Caco-2 (cell line): ENCODE data around the gene TBX2. TPM values are rescaled to one million over a fixed set of nuclear protein-coding genes. Genes with fewer than 3 reads are reported as not detected.

ENCODE experiments used
- BruUV-seq: library from RNA; stranded (reverse); fragments of 400-500 nt; replicated peaks from 2 replicates; lab custom pipeline; 2021; lab: Mats Ljungman, UMichigan
- CTCF ChIA-PET: fragments of 300-600 bp; sonication (Branson Sonifier 250); formaldehyde crosslinking; loops from one replicate; lab custom pipeline; 2022; ENCODE audit warnings: antibody characterized with exemption; lab: Charles Lee
- POLR2A ChIA-PET: fragments of 300-600 bp; sonication (Branson Sonifier 250); formaldehyde crosslinking; loops from one replicate; lab custom pipeline; 2022; ENCODE audit warnings: antibody characterized with exemption; lab: Charles Lee
- DNase-seq, 2 experiments: peaks; one replicate each; pipeline versions ENCODE4 v3.0.0 to v3.0.0-alpha.2; 2020 to 2022
- H3K27me3 ChIP-seq: replicated peaks from 2 replicates; pipeline ENCODE4 v1.6.0; 2011; ENCODE audit warnings: low read length; ENCODE audit not compliant: control insufficient read depth, insufficient read depth
- H3K36me3 ChIP-seq: 2 replicates; pipeline ENCODE4 v1.5.1; 2011; ENCODE audit warnings: low read length; ENCODE audit not compliant: control insufficient read depth, insufficient read depth
- H3K4me1 ChIP-seq: fragments of 250-450 bp; sonication (Bioruptor Pico); 2 replicates; pipeline ENCODE4 v1.5.1; 2020; ENCODE audit warnings: mild to moderate bottlenecking
- H3K4me3 ChIP-seq: 2 replicates; pipeline ENCODE4 v1.5.1; 2011; ENCODE audit warnings: low read depth, mild to moderate bottlenecking, control low read depth, low read length
- H3K9me3 ChIP-seq: fragments of 250-450 bp; sonication (Bioruptor Pico); 2 replicates; pipeline ENCODE4 v1.5.1; 2020; ENCODE audit warnings: mild to moderate bottlenecking, moderate library complexity
- H3K27ac Mint-ChIP-seq: one replicate; pipeline ENCODE4 v1.8.0; 2022; ENCODE audit warnings: mixed read lengths; ENCODE audit not compliant: unreplicated experiment
- H3K27me3 Mint-ChIP-seq: one replicate; pipeline ENCODE4 v1.8.0; 2022; ENCODE audit warnings: mixed read lengths; ENCODE audit not compliant: insufficient read depth, unreplicated experiment
- H3K36me3 Mint-ChIP-seq: one replicate; pipeline ENCODE4 v1.8.0; 2022; ENCODE audit warnings: mild to moderate bottlenecking, mixed read lengths; ENCODE audit not compliant: insufficient read depth, unreplicated experiment
- H3K4me1 Mint-ChIP-seq: one replicate; pipeline ENCODE4 v1.8.0; 2022; ENCODE audit warnings: low read depth, mixed read lengths; ENCODE audit not compliant: unreplicated experiment
- H3K4me3 Mint-ChIP-seq: one replicate; pipeline ENCODE4 v1.8.0; 2022; ENCODE audit warnings: mild to moderate bottlenecking, moderate library complexity, mixed read lengths; ENCODE audit not compliant: unreplicated experiment
- H3K9me3 Mint-ChIP-seq: one replicate; pipeline ENCODE4 v1.8.0; 2022; ENCODE audit warnings: mixed read lengths; ENCODE audit not compliant: unreplicated experiment
- CTCF ChIP-seq, 2 experiments: fragments of 200-600 bp in 1 of 2; IDR thresholded peaks; 1 replicate in 1 of 2; 2 replicates in 1 of 2; pipeline versions ENCODE4 v1.5.1 to v1.8.0; 2011 to 2022; ENCODE audit warnings: antibody characterized with exemption in 1 of 2, control low read depth in 1 of 2, inconsistent platforms in 1 of 2, low read depth in 1 of 2, low read length in 1 of 2, mild to moderate bottlenecking in 1 of 2, moderate library complexity in 1 of 2; ENCODE audit not compliant: insufficient read depth in 1 of 2, severe bottlenecking in 1 of 2, unreplicated experiment in 1 of 2
- intact Hi-C: fragments of 100-400 bp; cut with micrococcal nuclease; formaldehyde crosslinking; loops from one replicate; pipeline ENCODE4 v1.10.0; 2022; ENCODE audit not compliant: unreplicated experiment
- total RNA-seq: library from RNA; stranded (reverse); gene quantifications from 2 replicates; pipeline ENCODE4 v1.2.3, GENCODE V29; 2022

Gene TBX2
- total RNA-seq, 1 experiment from 2014 or later, result 8.9 TPM

DNA sequence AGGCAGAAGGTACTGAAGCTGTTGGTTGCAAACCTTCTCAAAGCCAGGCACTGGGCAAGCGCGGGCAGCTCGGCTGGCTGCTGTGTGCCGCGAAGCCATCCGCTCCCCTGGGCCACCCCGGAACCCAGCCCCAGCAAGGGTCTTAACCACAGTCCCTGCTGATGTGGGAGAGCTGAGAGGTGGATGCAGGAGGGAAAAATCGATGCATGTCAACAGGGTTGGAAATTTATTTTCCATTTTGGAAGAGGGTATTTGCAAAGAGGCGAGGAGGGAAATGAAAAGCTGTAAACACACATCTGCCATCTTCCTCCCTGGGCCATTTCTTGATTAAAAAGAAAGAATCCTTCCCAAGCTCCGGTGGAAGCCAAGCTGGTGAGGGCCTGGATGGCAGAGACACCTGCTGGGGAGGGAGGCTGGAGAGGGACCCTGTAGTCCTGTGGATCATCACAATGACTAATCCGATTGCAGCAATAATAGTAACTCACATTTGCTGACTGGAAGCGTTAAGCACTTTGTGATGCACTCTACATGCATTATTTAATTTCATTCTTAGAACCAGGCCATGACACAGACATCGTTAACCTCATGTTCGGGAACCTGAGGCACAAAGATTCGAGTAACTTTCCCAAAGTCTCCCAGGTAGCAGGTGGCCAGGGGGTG, 13.9 kb upstream of the TBX2 start:
- DNase-seq, result no peak
- TF ChIP-seq CTCF (IDR thresholded peaks at IDR 0.05; ENCODE audit: insufficient read depth in 1 of 2, low read depth in 1 of 2, low read length in 1 of 2, severe bottlenecking in 1 of 2, unreplicated experiment in 1 of 2), result no peak
- Histone ChIP-seq H3K27me3 (no peaks in the 10 kb centered on the region), H3K36me3 (no peaks in the 10 kb centered on the region), H3K9me3 (no peaks in the 10 kb centered on the region), H3K4me3 (no peak overlapping the region), H3K4me1 (peaks cover 5% of the 10 kb centered on the region; the same call in 1 of the 2 replicates)
- H3K27me3 Mint-ChIP-seq, result no peaks in the 10 kb centered on the region
- BruUV-seq, result no TSS peak
- ChIA-PET POLR2A (no interaction called here), CTCF (interaction anchor here (1.2 kb wide), 1 partner anchor 385 kb away, joined by 4 read pairs; no protein-coding TSS in a partner anchor)
- H3K4me3 Mint-ChIP-seq, result no peak overlapping the region
- intact Hi-C loops, result no loop called here
- H3K27ac Mint-ChIP-seq, result no peak overlapping the region
- no peaks in the 10 kb centered on the region for H3K9me3 Mint-ChIP-seq
- no peaks in the 10 kb centered on the region for H3K4me1 Mint-ChIP-seq
- H3K36me3 Mint-ChIP-seq, result peaks cover 8% of the 10 kb centered on the region

DNA sequence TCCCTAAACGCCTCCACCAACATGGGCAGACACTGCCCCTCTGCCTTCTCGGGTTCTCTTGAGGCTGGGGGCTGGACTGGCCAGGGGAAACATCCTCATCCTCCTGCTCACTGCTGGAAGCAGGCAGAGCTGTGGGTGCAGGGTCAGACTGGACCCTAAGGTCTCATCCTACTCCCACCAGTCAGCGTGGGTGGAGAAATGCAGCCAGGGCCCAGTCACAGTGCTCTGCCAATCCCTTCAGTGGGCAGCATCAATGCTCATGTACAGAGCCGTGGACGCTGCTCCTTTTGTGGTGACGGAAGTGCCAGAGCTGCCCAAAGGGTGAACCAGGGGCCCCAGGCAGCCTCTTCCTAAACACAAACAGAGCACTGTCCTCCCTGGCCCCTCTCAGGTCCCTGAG, 13.4 kb upstream of the TBX2 start:
- H3K4me3 Mint-ChIP-seq, result no peak overlapping the region
- ChIA-PET CTCF (interaction anchor here (1.2 kb wide), 1 partner anchor 385 kb away, joined by 4 read pairs; no protein-coding TSS in a partner anchor), POLR2A (no interaction called here)
- H3K4me1 Mint-ChIP-seq, result no peaks in the 10 kb centered on the region
- H3K4me3 ChIP-seq, result no peak overlapping the region
- no peaks in the 10 kb centered on the region for H3K27me3 Mint-ChIP-seq
- BruUV-seq, result no TSS peak
- TF ChIP-seq CTCF (IDR thresholded peaks at IDR 0.05; ENCODE audit: insufficient read depth in 1 of 2, low read depth in 1 of 2, low read length in 1 of 2, severe bottlenecking in 1 of 2, unreplicated experiment in 1 of 2), result no peak
- H3K9me3 Mint-ChIP-seq, result no peaks in the 10 kb centered on the region
- H3K4me1 ChIP-seq, result peaks cover 5% of the 10 kb centered on the region; the same call in 1 of the 2 replicates
- no peak for DNase-seq
- intact Hi-C loops, result no loop called here
- H3K27ac Mint-ChIP-seq, result no peak overlapping the region
- no peaks in the 10 kb centered on the region for H3K27me3 ChIP-seq
- no peaks in the 10 kb centered on the region for H3K9me3 ChIP-seq
- peaks cover 8% of the 10 kb centered on the region for H3K36me3 Mint-ChIP-seq
- H3K36me3 ChIP-seq, result no peaks in the 10 kb centered on the region

- Histone ChIP-seq H3K27me3 (no peaks in the 10 kb centered on the region), H3K4me3 (no peak overlapping the region), H3K4me1 (peaks cover 5% of the 10 kb centered on the region; the same call in 1 of the 2 replicates), H3K9me3 (no peaks in the 10 kb centered on the region), H3K36me3 (no peaks in the 10 kb centered on the region)
- intact Hi-C loops, result no loop called here
- no peaks in the 10 kb centered on the region for H3K27me3 Mint-ChIP-seq
- H3K4me3 Mint-ChIP-seq, result no peak overlapping the region
- no peak overlapping the region for H3K27ac Mint-ChIP-seq
- POLR2A ChIA-PET, result no interaction called here
- CTCF ChIA-PET, result no interaction called here
- H3K9me3 Mint-ChIP-seq, result no peaks in the 10 kb centered on the region
- no peak for TF ChIP-seq CTCF (IDR thresholded peaks at IDR 0.05; ENCODE audit: insufficient read depth in 1 of 2, low read depth in 1 of 2, low read length in 1 of 2, severe bottlenecking in 1 of 2, unreplicated experiment in 1 of 2)
- peaks cover 8% of the 10 kb centered on the region for H3K36me3 Mint-ChIP-seq
- no peak for DNase-seq
- no TSS peak for BruUV-seq
- no peaks in the 10 kb centered on the region for H3K4me1 Mint-ChIP-seq
Observed at GRCh38 chr17:61387011-61387410, 12.6 kb upstream of the TBX2 start.
